ENCODE data around the gene ATRIP.

The ATRIP gene

GRCh38 chr3:48492461-48493202, 46.1 kb downstream of the ATRIP start:
- DNase-seq (ENCODE audit: low read depth, low spot score): peak; percentile 96
- peak overlapping the region; percentile 92 for H3K27ac ChIP-seq

GRCh38 chr3:48493203-48493501, 46.6 kb downstream of the ATRIP start:
- DNase-seq (ENCODE audit: low read depth, low spot score): no peak
- peak overlapping the region; percentile 92 for H3K27ac ChIP-seq

- no peak overlapping the region for H3K27ac ChIP-seq
- DNase-seq (ENCODE audit: low read depth, low spot score): no peak
Measured at GRCh38 chr3:48500656-48501055, 54.1 kb downstream of the ATRIP start.

DNA sequence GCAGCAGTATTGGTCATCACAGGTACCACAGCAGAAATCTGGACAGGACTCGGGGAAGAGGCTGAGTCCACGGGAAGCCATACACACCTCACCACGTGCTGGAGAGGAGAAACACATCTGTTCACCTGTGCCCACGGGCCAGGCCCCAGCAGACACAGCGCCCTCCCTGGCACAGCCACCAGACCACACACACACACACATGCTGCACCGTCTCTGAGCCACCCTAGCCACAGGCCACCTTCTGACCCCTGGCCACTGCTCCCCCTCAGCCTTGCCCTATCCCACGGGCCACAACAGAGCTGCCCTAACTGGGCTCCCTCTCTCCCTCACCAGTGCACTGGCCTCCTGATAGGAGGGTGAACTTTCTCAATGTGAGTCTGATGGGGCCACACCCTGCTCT, 54.7 kb downstream of the ATRIP start:
- DNase-seq (ENCODE audit: low read depth, low spot score): no peak
- H3K27ac ChIP-seq: no peak overlapping the region

DNA sequence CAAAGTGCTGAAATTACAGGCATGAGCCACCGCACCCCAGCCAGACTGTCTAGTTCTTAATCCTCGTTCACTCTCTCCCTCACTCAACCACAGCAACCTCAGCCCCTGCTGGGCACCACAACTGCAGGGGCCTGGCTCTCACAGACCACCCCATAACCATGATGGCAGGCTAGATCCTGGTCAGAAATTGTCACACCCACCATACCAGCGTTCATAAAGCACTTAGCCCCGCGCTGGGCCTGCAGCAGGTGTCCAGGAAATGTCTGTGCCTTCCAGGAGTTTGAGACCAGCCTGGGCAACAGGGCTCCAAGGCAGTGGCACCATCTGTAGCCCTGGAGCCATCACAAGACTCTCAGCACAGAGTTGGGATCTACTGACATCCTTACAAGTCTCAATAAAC, 55.6 kb downstream of the ATRIP start:
- DNase-seq (ENCODE audit: low read depth, low spot score): no peak
- H3K27ac ChIP-seq: no peak overlapping the region

DNA sequence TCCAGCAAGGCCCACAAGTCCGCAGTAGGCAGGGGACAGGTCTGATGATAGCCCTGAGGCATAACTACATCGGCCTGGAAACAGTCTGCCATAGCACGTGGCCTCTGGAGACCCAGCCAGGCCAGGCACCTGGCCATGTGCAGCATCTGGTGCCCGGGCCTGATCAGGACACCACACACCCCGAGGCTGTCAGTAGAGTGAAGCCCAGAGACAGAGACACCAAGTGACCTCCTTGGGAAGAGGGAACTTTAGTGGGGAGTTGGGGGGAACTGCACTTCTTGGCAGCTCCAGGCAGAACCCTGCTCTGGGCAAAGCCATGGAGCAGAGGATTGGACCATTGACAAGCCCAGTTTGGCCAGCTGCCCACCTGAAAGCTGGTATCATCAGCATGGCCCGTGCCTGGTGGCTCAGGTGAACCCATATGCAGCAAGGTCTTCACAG, 56.2 kb downstream of the ATRIP start:
- H3K27ac ChIP-seq: no peak overlapping the region

DNA sequence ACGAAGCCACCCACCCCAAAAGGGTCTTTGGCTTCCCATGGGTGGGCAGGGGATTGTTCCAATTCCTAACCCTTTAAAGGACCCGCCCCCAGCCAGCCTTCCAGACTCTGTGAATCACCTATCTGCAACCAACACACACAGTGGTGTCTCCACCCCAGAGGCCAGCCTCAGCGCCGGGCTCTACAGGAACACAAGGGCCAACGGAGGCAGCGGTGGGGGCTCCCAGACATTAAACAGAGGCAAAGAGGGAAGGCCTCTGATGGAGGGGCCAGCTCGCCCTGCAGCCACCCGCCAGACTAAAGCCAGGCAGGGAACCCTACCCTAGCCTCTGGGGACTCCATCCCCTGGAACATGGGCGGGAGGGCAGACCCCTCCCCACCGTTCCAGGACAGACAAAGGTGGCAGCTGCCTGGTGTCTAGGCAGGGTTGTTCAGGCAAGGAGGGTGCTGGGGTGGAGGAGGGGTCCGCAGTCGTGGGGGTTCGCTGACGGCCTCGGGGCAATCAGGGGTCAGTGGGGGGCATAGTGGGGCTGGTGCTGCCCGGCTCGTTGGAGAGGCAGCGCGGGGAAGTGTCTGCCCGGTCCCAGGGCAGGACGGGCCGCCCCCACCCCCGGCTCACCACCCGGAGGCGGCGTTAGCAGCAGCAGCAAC, 57.0 kb downstream of the ATRIP start:
- H3K27ac ChIP-seq: peak overlapping the region; percentile 37
- no peak for DNase-seq (ENCODE audit: low read depth, low spot score)

More for the DNA sequence above, 56.2 kb downstream of the ATRIP start:
- no peak for DNase-seq (ENCODE audit: low read depth, low spot score)

DNA sequence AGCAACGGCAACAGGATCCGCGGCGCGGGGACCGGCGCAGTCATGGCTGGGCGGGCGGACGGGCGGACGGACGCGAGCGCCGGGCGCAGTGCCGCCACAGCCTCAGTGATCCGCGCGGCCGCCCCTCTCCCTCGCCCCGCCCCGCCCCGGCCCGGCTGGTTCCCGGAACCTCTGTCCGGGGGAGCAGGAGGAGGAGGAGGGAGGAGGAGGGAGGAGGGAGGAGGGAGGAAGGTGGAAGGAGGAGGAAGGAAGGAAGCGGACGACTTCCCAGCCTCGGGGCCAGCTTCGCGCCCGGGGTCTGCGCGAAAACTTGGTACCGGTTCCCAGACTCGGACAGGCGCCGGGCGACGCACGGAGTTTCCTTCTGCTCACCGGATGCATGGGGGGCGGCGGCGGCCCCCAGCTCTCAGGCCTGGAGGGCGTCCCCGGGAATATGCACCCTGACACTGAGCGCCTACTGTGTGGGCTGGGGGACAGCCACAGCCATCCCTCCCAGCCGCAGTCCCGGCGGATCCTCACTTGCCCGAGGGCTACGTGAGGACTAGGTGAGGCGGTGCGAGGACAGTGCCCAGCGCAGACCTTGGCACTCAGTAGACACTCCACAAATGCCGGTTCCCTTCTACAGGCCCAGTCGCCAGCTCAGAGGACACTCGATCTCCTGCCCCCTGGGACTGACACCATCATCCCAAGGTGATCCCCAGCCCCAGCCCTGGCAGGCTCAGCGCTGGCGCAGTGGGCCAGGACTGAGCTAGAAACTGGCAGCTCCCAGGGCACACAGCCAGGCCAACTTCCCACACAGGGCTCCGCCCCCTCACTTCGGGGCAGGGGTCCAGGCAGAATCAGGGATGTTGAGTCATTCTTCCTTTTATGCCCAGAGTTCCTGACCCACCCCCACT, 57.8 kb downstream of the ATRIP start, which contains the start of gene SHISA5:
TSS of gene SHISA5 (minus strand) at position 124 of the 896 bp plus-strand sequence. CDS start at position 44, 80 bp downstream.
- H3K27ac ChIP-seq: peak within 1 kb of the TSS; percentile 37
- DNase-seq (ENCODE audit: low read depth, low spot score): no peak

- no peak overlapping the region for H3K27ac ChIP-seq
- no peak for DNase-seq (ENCODE audit: low read depth, low spot score)
Measured at GRCh38 chr3:48505146-48505545, 58.6 kb downstream of the ATRIP start.

GRCh38 chr3:48505968-48506504, 59.5 kb downstream of the ATRIP start:
- no peak overlapping the region for H3K27ac ChIP-seq
- DNase-seq (ENCODE audit: low read depth, low spot score): no peak

DNA sequence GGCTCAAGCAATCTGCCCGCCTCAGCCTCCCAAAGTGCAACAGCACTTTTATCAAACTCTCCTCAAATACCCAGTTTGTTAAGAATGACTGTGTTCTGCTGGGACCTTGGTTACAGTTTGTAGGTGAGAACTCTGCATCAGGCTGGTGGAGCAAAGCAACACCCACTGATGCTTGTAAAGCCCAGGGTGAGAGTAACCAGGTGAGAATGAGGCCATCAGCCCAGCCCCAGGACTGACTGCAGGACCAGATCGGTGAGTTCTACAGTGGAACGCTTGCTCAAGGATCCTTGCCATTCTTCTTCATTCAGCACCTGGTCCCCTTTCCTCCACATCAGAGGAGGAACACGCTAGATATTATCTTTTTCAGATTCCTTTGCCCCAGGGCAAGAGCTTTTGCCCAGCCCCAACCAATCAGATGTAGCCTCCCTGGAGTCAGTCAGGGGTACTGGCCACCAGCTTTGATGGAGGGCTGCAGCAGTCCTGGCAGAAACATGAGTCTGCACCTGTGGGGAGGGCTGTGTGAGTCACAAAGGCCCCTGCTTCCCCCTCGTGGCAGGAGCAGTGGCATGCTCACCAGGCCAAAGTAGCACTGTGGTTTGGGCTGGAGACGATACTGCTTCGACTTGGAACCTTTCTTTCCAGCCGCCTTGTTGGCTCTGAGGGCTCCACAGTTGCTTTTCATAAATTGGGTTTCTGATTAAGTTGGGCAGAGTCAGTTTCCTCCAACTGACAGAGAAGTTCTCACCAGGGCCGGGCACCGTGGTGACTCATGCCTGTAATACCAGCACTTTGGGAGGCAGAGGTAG, 60.9 kb downstream of the ATRIP start:
- H3K27ac ChIP-seq: peak overlapping the region; percentile 52
- peak; percentile 68 for DNase-seq (ENCODE audit: low read depth, low spot score)

DNA sequence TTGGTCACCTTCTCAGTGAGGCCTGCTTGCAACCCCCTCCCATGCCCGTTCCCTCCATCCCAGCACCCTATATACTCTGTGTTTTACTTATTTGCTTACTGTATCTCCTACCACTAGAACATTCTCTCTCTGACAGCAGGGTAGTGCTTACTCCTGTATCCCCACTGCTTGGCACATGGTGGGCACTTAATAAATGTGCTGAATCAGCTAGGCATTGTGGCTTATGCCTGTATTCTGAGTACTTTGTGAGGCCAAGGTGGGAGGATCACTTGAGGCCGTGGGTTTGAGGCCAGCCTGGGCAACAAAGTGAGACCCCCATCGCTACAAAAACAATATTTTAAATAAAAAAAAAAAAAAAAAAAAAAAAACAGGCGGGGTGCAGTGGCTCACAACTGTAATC, 65.0 kb downstream of the ATRIP start:
- no peak overlapping the region for H3K27ac ChIP-seq
- DNase-seq (ENCODE audit: low read depth, low spot score): no peak

- no peak overlapping the region for H3K27ac ChIP-seq
- no peak for DNase-seq (ENCODE audit: low read depth, low spot score)
Measured at GRCh38 chr3:48514431-48515227, 68.1 kb downstream of the ATRIP start.

All from epithelial cell of prostate (primary cell).